ENCODE results near the gene HSPG2.
"Not testable (repeated sequence)": the region's sequence is repeated elsewhere in the genome, so short reads cannot be mapped to it uniquely, and the experiment has no call there.

The HSPG2 gene

GRCh38 chr1:21830792-21831453, 106.2 kb downstream of the HSPG2 start:
- no peak for DNase-seq

- no peak for DNase-seq
Measured at GRCh38 chr1:21829294-21829693, 107.8 kb downstream of the HSPG2 start.

GRCh38 chr1:21828506-21829210, 108.5 kb downstream of the HSPG2 start:
- no peak for DNase-seq

GRCh38 chr1:21828075-21828474, 109.0 kb downstream of the HSPG2 start:
- DNase-seq: no peak

- DNase-seq: no peak
Measured at GRCh38 chr1:21827141-21827679, 109.9 kb downstream of the HSPG2 start.

- DNase-seq: not testable (repeated sequence)
Measured at GRCh38 chr1:21826694-21827093, 110.4 kb downstream of the HSPG2 start.

GRCh38 chr1:21825393-21825792, 111.7 kb downstream of the HSPG2 start:
- DNase-seq: no peak

- DNase-seq: no peak
Measured at GRCh38 chr1:21824926-21825325, 112.2 kb downstream of the HSPG2 start.

- no peak for DNase-seq
Measured at GRCh38 chr1:21823980-21824702, 113.0 kb downstream of the HSPG2 start.

- no peak for DNase-seq
Measured at GRCh38 chr1:21823206-21823979, 113.7 kb downstream of the HSPG2 start.

GRCh38 chr1:21822349-21822748, 114.8 kb downstream of the HSPG2 start:
- no peak for DNase-seq

GRCh38 chr1:21821385-21822019, 115.6 kb downstream of the HSPG2 start:
- DNase-seq: no peak

GRCh38 chr1:21820597-21821232, 116.4 kb downstream of the HSPG2 start:
- no peak for DNase-seq

GRCh38 chr1:21818656-21819055, 118.5 kb downstream of the HSPG2 start:
- DNase-seq: no peak

GRCh38 chr1:21816602-21817302, 120.4 kb downstream of the HSPG2 start:
- DNase-seq: no peak

GRCh38 chr1:21815724-21816321, 121.3 kb downstream of the HSPG2 start:
- no peak for DNase-seq

- no peak for DNase-seq
Measured at GRCh38 chr1:21814981-21815582, 122.0 kb downstream of the HSPG2 start.

GRCh38 chr1:21814241-21814918, 122.7 kb downstream of the HSPG2 start:
- no peak for DNase-seq
